ENCODE measurements around the gene MBD3L5.
"Not testable (repeated sequence)": the region's sequence is repeated elsewhere in the genome, so short reads cannot be mapped to it uniquely, and the experiment has no call there.

The MBD3L5 gene

GRCh38 chr19:7058576-7058975 is 28.2 kb downstream of the MBD3L5 start, which contains the start of gene MBD3L3:
Gene MBD3L3, minus strand, starts transcription at chr19:7058676. Its CDS starts 71 bp downstream, at chr19:7058605.
- not testable (repeated sequence) for DNase-seq (ENCODE audit: low spot score in 2 of 2); H3K36me3 Mint-ChIP-seq (ENCODE audit: insufficient read depth); H3K9me3 Mint-ChIP-seq; H3K27me3 Mint-ChIP-seq; ATAC-seq (replicated peaks; ENCODE audit: extremely low read depth, poor library complexity, severe bottlenecking); H3K4me3 Mint-ChIP-seq; H3K4me1 Mint-ChIP-seq; H3K27ac Mint-ChIP-seq (ENCODE audit: low read depth)

- not testable (repeated sequence) for H3K4me1 Mint-ChIP-seq; DNase-seq (ENCODE audit: low spot score in 2 of 2); H3K27ac Mint-ChIP-seq (ENCODE audit: low read depth); H3K27me3 Mint-ChIP-seq; H3K9me3 Mint-ChIP-seq; H3K4me3 Mint-ChIP-seq; H3K36me3 Mint-ChIP-seq (ENCODE audit: insufficient read depth)
- ATAC-seq (replicated peaks; ENCODE audit: extremely low read depth, poor library complexity, severe bottlenecking) = peak; percentile 83
These were observed 29.6 kb downstream of the MBD3L5 start for GRCh38 chr19:7059977-7060376.

- DNase-seq (ENCODE audit: low spot score in 2 of 2) (no peak), ATAC-seq (replicated peaks; ENCODE audit: extremely low read depth, poor library complexity, severe bottlenecking) (no peak)
- no peaks in the 10 kb centered on the region for H3K4me1 Mint-ChIP-seq
- H3K36me3 Mint-ChIP-seq (ENCODE audit: insufficient read depth) = no peaks in the 10 kb centered on the region
- no peaks in the 10 kb centered on the region for H3K9me3 Mint-ChIP-seq
- H3K27me3 Mint-ChIP-seq = no peaks in the 10 kb centered on the region
- H3K27ac Mint-ChIP-seq (ENCODE audit: low read depth) = no peak overlapping the region
- no peak overlapping the region for H3K4me3 Mint-ChIP-seq
These were observed 33.0 kb downstream of the MBD3L5 start for GRCh38 chr19:7063339-7063738.

GRCh38 chr19:7063764-7064418 is 33.5 kb downstream of the MBD3L5 start:
- H3K4me3 Mint-ChIP-seq = no peak overlapping the region
- H3K9me3 Mint-ChIP-seq = no peaks in the 10 kb centered on the region
- ATAC-seq (replicated peaks; ENCODE audit: extremely low read depth, poor library complexity, severe bottlenecking) (no peak), DNase-seq (ENCODE audit: low spot score in 2 of 2) (no peak)
- H3K36me3 Mint-ChIP-seq (ENCODE audit: insufficient read depth) = no peaks in the 10 kb centered on the region
- H3K4me1 Mint-ChIP-seq = peaks cover 2% of the 10 kb centered on the region
- no peak overlapping the region for H3K27ac Mint-ChIP-seq (ENCODE audit: low read depth)
- no peaks in the 10 kb centered on the region for H3K27me3 Mint-ChIP-seq

GRCh38 chr19:7067122-7067521 is 36.7 kb downstream of the MBD3L5 start:
- not testable (repeated sequence) for ATAC-seq (replicated peaks; ENCODE audit: extremely low read depth, poor library complexity, severe bottlenecking); H3K27ac Mint-ChIP-seq (ENCODE audit: low read depth); H3K27me3 Mint-ChIP-seq; H3K9me3 Mint-ChIP-seq; H3K4me3 Mint-ChIP-seq; DNase-seq (ENCODE audit: low spot score in 2 of 2)
- peaks cover 11% of the 10 kb centered on the region for H3K4me1 Mint-ChIP-seq
- peaks cover 19% of the 10 kb centered on the region for H3K36me3 Mint-ChIP-seq (ENCODE audit: insufficient read depth)

- Mint-ChIP-seq H3K4me3 (no peak overlapping the region), H3K27me3 (no peaks in the 10 kb centered on the region), H3K27ac (ENCODE audit: low read depth) (no peak overlapping the region), H3K4me1 (peaks cover 17% of the 10 kb centered on the region), H3K36me3 (ENCODE audit: insufficient read depth) (peaks cover 24% of the 10 kb centered on the region), H3K9me3 (no peaks in the 10 kb centered on the region)
- no peak for DNase-seq (ENCODE audit: low spot score in 2 of 2)
- no peak for ATAC-seq (replicated peaks; ENCODE audit: extremely low read depth, poor library complexity, severe bottlenecking)
These were observed 37.3 kb downstream of the MBD3L5 start for GRCh38 chr19:7067716-7068115.

GRCh38 chr19:7068599-7068998 is 38.2 kb downstream of the MBD3L5 start:
- ATAC-seq (replicated peaks; ENCODE audit: extremely low read depth, poor library complexity, severe bottlenecking) (no peak), DNase-seq (ENCODE audit: low spot score in 2 of 2) (no peak)
- Mint-ChIP-seq H3K36me3 (ENCODE audit: insufficient read depth) (peaks cover 32% of the 10 kb centered on the region), H3K4me3 (peak overlapping the region; percentile 90), H3K4me1 (peaks cover 18% of the 10 kb centered on the region), H3K9me3 (no peaks in the 10 kb centered on the region), H3K27me3 (no peaks in the 10 kb centered on the region), H3K27ac (ENCODE audit: low read depth) (peak overlapping the region; percentile 91)

- DNase-seq (ENCODE audit: low spot score in 2 of 2) = peak; percentile 98 to 99
- Mint-ChIP-seq H3K4me3 (peak within 1 kb of the TSS; percentile 90), H3K36me3 (ENCODE audit: insufficient read depth) (peaks cover 39% of the 10 kb centered on the region), H3K9me3 (no peaks in the 10 kb centered on the region), H3K27me3 (no peaks in the 10 kb centered on the region), H3K27ac (ENCODE audit: low read depth) (peak within 1 kb of the TSS; percentile 91), H3K4me1 (peaks cover 20% of the 10 kb centered on the region)
- ATAC-seq (replicated peaks; ENCODE audit: extremely low read depth, poor library complexity, severe bottlenecking) = peak; percentile 95
These were observed 38.9 kb downstream of the MBD3L5 start, which contains the start of gene ZNF557 for GRCh38 chr19:7069042-7069903. Gene ZNF557, plus strand, starts transcription at chr19:7069703. Its CDS starts 5,372 bp downstream, at chr19:7075075.

- H3K4me1 Mint-ChIP-seq = peaks cover 24% of the 10 kb centered on the region
- DNase-seq (ENCODE audit: low spot score in 2 of 2) (no peak), ATAC-seq (replicated peaks; ENCODE audit: extremely low read depth, poor library complexity, severe bottlenecking) (peak; percentile 22)
- H3K9me3 Mint-ChIP-seq = no peaks in the 10 kb centered on the region
- H3K27ac Mint-ChIP-seq (ENCODE audit: low read depth) = peak overlapping the region; percentile 91
- no peaks in the 10 kb centered on the region for H3K27me3 Mint-ChIP-seq
- H3K36me3 Mint-ChIP-seq (ENCODE audit: insufficient read depth) = peaks cover 45% of the 10 kb centered on the region
- peak overlapping the region; percentile 90 for H3K4me3 Mint-ChIP-seq
These were observed 39.5 kb downstream of the MBD3L5 start for GRCh38 chr19:7069904-7070226.

- Mint-ChIP-seq H3K4me1 (peaks cover 24% of the 10 kb centered on the region), H3K36me3 (ENCODE audit: insufficient read depth) (peaks cover 68% of the 10 kb centered on the region), H3K27me3 (no peaks in the 10 kb centered on the region), H3K27ac (ENCODE audit: low read depth) (no peak overlapping the region), H3K4me3 (peak overlapping the region; percentile 38), H3K9me3 (no peaks in the 10 kb centered on the region)
- ATAC-seq (replicated peaks; ENCODE audit: extremely low read depth, poor library complexity, severe bottlenecking) (no peak), DNase-seq (ENCODE audit: low spot score in 2 of 2) (no peak)
These were observed 42.2 kb downstream of the MBD3L5 start for GRCh38 chr19:7072541-7072940.

- no peak overlapping the region for H3K4me3 Mint-ChIP-seq
- H3K9me3 Mint-ChIP-seq = peaks cover 7% of the 10 kb centered on the region
- no peak overlapping the region for H3K27ac Mint-ChIP-seq (ENCODE audit: low read depth)
- ATAC-seq (replicated peaks; ENCODE audit: extremely low read depth, poor library complexity, severe bottlenecking) (no peak), DNase-seq (ENCODE audit: low spot score in 2 of 2) (no peak)
- no peaks in the 10 kb centered on the region for H3K27me3 Mint-ChIP-seq
- H3K4me1 Mint-ChIP-seq = peaks cover 13% of the 10 kb centered on the region
- peaks cover 84% of the 10 kb centered on the region for H3K36me3 Mint-ChIP-seq (ENCODE audit: insufficient read depth)
These were observed 44.4 kb downstream of the MBD3L5 start for GRCh38 chr19:7074705-7075282.

- H3K36me3 Mint-ChIP-seq (ENCODE audit: insufficient read depth) = peaks cover 94% of the 10 kb centered on the region
- peaks cover 13% of the 10 kb centered on the region for H3K4me1 Mint-ChIP-seq
- no peak overlapping the region for H3K27ac Mint-ChIP-seq (ENCODE audit: low read depth)
- H3K4me3 Mint-ChIP-seq = no peak overlapping the region
- peaks cover 7% of the 10 kb centered on the region for H3K9me3 Mint-ChIP-seq
- DNase-seq (ENCODE audit: low spot score in 2 of 2) = no peak
- no peak for ATAC-seq (replicated peaks; ENCODE audit: extremely low read depth, poor library complexity, severe bottlenecking)
- H3K27me3 Mint-ChIP-seq = no peaks in the 10 kb centered on the region
These were observed 45.8 kb downstream of the MBD3L5 start for GRCh38 chr19:7076151-7076550.

Measured in central memory CD8-positive, alpha-beta T cell (primary cell).